Measurements from ENCODE around the gene ASPSCR1.
A peak's percentile ranks its signal among the peaks of the same experiment; 100 is the strongest.

The ASPSCR1 gene

DNA sequence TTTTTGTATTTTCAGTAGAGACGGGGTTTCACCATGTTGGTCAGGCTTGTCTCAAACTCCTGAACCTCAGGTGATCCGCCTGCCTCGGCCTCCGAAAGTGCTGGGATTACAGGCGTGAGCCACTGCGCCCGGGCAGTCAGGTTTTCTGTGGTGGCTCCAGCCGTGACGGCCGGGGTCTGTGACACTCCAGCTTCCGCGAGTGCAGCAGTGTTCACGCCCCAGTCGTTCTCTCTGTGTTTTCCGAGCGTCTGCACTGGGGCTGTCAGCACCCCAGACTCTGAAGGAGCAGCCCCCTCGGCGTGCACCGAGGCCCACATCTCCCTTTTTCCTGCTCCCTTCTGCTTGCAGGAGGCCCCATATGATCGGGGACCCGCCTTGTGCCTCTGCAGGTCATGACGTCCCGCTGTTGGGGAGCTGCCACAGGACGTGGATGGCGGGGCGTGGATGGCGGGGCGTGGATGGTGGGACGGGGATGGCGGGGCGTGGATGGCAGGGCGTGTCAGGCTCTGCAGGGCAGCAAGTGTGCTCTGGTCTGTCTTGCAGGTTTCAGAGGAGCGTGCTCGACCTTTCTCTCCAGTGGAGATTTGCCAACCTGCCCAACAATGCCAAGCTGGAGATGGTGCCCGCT is 5.7 kb downstream of the ASPSCR1 start:
- DNase-seq (ENCODE audit: low read depth) = no peak

DNA sequence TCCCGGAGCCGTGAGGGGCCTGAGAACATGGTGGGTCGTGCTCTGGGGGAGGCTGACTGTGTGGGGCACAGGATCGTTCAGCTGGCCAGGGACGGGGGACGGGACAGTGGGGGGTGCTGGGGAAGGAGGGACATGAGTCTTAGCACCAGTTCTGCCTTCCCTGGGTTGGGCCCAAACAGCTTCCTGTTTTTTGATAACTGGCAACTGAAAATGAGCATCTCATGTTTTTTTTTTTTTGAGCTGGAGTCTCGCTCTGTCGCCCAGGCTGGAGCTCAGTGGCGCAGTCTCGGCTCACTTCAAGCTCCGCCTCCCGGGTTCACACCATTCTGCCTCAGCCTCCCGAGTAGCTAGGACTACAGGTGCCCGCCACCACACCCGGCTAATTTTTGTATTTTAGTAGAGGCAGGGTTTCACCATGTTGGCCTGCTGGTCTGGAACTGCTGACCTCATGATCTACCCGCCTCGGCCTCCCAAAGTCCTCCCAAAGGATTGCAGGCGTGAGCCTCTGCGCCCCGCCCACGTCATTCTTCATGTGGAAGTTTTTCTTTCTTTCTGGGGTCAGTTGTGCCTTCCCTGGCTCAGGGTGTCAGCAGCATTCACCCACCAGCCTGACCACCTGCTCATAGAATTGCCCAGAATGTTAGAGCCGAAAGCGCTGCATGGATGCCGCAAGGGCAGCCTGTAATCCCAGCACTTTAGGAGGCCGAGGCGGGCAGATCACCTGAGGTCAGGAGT is 6.4 kb downstream of the ASPSCR1 start:
- no peak for DNase-seq (ENCODE audit: low read depth)

DNA sequence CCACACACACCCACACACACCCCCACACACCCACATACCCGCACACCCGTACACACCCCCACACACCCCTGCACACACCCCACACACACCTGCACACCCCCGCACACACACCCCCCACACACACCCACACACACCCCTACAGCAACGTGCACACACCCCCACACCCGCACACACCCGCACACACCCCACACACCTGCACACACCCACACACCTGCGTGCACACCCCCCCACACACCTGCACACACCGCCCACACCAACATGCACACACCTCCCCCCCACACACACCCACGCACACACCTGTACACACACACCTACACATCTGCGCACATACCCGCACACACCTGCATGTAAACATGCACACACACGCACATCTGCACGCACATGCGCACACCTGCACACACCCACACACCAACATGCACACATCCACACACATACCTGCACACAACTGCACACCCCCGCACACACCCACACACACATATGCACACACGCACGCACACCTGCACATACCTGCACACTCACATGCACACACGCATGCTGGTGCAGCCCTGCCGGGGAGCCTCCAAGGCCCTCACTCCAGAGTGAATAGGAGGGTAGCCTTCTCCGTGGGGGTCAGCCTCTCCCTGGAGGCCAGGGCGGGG is 7.5 kb downstream of the ASPSCR1 start:
- no peak for DNase-seq (ENCODE audit: low read depth)

DNA sequence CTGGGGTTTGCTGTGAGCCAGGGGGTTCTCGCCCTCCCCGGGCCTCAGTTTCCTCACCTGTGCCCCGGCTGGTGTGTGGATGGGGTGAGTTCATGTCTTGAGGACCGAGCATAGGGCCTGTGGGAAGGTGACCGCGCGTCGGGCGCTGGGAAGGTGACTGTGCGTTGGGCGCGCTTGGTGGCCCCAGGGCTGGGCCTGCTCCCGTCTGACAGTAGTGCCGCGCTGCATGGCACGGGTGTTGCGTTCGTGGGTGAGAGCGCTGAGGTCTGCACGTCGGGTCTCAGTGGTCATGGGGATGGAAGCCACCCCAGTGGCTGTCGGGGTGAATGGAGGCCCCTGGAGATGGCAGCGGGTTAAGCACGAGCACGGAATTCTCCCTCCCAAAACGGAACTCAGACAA is 9.2 kb downstream of the ASPSCR1 start:
- no peak for DNase-seq (ENCODE audit: low read depth)

DNA sequence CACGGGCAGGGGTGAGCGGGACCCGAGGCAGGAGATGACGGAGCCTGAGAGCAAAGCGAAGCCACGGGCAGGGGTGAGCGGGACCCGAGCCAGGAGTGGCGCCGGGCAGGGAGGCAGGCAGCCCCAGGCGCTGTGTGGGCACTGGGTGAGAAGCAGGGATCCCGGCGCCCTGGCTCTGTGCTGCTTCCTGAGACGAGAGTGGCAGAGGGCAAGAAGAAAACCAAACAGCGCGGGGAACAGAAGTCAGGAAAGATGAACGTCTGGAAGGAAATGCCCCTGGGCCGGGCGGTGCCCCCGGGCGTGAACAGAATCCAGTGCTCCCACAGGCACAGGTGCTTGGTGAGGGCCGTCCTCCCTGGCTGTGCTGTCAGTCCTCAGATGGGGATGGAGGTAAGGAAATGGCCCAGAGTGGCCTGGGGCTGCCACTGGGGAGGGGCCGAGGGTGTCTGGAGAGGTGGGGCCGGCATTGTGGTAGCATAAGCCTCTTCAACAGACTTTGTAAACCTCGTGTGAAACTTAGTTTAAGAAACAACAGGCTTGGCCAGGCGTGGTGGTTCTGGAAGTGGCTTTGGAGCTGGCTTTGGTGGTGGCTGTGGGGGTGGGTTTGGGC is 9.8 kb downstream of the ASPSCR1 start:
- DNase-seq (ENCODE audit: low read depth) = no peak

DNA sequence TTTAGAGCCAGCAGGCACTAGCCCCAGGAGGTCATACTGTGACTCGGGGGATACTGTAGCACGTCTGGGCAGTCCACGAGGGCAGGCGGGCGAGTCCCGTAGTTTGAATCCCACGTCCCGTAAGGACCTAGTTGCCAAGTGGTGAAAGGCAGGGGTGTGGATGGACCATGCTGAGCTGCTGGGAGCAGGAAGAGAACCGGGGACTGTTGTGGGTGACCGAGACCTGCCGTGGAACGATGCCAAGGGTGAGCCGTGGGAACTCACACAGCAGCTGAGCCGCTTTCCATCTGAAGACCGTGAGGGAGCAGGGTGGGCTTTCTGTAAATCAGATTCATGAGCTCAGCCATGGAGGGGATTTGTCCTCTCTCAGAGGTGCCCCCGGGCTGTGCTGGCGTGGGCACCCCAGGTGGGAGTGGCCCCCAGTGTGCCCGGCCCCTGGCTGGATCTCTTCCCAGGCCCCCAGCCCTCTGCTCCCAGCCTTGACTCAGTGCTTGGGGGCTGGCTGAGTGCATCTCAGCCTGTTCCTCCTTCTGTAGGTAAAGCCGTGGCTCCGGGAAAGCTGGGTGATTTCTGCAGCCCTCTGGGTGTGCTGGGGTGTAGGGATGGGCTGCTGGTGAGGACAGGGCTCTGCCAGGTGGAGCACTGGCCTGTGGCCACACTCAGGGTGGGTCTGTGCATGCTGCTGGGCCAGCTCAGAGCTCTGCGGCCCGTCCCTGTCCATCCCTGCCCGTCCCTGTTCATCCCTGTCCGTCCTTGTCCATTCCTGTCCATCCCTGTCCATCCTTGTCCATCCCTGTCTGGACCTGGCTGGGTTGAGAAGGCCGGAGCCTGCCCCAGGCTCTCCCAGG is 13.6 kb downstream of the ASPSCR1 start:
- DNase-seq (ENCODE audit: low read depth) = no peak

DNA sequence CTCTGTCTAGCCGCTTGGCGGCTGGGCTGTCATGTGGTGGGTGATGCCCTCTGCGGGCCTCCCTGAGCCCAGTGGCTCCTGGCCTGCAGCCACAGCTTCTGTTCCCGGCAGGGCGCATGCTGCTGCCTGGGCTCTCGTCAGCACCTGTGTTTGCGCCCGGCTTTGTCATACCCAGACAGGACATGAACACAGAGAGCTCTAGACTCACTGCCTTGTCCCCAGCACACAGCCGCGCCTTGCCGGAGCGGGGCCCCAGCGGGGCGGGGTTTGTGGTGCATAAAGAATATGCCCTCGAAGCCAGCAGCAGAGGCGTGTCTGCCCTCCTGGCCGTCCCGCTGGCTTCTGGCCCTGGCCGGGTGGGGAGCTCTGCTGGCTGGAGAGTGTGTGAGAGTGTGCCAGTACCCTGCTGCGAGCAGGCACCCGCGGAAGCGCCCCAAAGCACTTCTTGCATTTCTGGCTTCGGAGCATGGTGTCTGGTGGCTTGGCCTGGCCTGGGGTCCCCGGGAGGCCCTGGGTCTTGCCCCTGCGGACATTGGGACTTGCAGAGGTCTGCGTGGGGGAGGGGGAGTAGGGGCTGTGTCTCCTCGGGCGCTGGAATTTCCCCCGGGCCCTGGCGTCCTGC is 14.4 kb downstream of the ASPSCR1 start:
- peak; percentile 40 for DNase-seq (ENCODE audit: low read depth)

DNA sequence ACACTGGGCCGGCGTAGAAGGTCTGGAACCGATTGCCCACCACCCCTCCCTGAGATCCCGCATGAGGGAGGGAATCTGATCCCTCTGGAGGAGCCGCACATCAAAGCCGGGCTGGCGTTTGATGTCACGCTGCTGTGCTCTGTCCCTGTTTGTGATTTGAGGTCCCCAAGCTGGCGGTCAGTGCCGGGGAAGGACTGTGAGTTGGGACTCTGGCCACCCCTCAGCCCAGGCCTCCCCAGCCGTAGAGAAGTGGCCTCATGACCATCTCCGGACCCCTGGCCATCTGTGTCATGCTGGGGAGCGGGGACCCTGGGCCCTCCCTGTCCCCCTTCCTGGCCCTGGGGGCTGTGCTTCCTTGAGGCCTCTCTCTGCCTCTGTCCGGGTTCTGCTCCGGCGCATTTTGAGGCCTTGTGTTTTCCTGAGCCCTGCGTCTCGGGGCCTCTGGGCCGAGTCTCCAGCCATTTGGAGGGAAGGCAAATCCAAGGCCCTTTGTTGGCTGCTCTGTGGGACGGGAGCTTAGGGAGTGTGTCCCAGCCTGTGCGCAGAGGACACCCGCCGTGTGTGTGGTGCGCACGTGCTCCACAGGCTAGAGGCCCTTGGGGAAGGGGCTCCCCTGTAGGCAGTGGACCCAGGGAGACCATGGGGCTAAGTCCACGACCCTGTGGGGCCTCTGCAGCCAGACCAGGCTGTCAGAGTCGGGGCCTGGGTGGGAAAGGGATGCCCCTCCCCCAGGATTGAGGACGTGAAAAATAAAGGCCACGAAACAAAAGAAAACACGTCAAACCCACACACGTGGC is 15.1 kb downstream of the ASPSCR1 start:
- DNase-seq (ENCODE audit: low read depth) = no peak

DNA sequence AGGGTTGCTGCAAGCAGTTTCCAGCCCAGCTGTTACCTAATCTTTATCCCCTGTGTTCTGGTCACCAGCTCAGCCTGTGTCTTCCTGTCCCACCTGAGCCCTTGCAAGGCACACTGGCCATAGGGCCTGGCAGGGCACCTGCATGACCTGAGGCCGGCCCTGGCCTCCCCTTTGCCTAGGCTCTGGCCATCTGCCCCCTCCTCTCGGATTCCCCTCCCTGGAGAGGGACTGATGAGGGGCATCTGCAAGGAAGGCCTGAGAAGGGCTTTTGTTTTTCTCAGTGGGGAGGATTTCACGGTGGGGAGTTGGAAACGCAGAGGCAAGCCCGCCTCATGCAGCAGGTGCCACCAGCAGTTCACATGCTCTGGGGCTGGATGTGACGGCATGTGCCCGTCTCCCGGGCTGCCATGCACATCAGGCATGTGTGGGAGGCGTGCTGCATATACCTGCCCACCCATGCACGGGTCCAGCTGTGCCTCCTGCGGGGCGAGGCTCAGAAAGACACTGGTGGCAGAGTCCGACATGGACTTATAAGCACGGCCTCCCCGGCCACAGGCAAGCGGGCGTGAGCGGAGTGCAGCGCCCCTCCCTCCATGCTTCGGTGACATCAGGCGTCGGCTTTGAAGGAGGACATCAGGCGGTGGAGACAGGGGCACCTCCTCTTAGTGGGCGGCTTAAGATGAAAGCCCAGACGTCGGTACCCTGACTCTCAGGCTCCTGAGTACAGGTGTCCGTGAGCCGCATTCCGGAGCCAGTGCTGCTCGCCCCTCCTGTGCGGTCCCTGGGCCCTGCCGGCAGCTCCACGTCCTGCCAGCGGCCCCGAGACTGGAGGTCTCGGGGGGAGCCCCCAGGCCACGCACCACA is 16.5 kb downstream of the ASPSCR1 start:
- no peak for DNase-seq (ENCODE audit: low read depth)

DNA sequence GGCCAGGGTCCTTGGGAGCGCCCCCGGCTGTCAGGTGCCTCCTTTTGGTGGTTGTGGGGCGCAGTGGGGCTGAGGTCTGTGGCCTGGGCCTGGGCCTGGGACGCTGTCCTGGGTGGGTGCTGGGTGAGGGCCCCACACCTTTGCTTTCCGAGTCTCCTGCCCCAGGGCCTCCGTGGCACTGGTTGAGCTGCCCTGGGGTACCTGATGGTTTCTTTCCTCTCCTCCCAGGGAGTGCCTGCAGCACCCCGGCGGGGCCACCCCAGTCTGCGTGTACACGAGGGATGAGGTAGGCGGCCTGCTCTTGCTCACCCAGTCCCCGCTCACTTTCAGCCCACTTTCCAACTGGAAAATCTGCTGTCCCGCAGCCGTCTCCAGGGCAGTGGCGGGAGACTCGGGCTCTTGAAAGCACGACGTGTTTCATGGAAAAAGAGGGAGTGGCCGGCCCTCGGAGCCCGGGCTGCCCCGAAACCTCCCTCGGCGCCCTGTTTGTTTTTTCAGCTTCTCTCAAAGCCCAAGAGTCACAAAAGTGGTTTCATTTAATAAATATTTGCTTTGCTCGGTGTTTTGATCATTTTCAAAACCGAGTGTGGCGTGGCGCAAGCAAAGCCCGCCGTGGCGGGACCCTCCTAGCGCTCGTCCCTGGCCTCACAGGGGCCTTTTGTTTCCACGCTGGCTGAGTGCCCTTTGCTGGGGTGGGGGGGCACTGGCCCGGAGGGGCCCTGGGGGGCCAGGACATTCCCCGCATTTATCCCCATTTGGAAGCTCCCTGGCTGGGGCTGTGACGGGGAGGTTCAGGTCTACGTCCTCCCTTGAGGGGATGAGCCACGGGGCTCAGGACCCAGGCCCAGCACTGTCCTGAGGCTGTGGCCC is 17.4 kb downstream of the ASPSCR1 start:
- DNase-seq (ENCODE audit: low read depth) = no peak

DNA sequence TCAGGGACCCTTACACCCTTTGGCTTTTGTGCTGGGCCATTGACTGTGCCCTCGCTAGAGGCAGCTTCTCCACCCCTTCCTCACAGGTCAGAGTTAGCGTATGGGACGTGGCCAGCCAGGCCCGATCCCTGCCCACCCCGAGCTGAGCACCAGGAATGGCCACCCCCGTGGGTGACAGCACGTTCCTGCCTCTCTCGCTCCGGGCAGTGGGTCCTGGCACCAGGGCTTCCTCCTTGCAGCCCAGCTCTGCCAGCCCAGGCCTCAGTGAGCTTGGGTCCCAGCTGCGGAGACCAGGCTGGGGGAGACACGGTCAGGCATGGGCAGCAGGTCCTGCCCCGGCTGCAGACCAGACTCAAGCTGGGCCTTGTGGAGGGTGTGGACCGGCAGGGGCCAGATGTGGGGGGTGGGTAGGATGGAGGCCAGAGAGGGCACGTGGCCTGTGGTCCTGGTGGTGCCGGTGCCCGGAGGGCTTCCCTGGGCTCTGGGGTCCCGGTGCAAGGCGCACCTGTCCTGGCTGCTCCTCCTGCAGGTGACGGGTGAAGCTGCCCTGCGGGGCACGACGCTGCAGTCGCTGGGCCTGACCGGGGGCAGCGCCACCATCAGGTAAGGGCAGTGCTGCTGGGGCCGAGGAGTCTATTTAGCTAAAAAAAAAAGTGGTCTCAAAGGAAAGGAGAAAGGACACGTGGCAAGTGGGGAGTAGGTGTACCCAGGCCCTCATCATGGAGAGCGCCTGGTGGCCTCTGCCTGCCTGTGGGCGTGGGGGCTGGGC is 18.2 kb downstream of the ASPSCR1 start:
- no peak for DNase-seq (ENCODE audit: low read depth)

DNA sequence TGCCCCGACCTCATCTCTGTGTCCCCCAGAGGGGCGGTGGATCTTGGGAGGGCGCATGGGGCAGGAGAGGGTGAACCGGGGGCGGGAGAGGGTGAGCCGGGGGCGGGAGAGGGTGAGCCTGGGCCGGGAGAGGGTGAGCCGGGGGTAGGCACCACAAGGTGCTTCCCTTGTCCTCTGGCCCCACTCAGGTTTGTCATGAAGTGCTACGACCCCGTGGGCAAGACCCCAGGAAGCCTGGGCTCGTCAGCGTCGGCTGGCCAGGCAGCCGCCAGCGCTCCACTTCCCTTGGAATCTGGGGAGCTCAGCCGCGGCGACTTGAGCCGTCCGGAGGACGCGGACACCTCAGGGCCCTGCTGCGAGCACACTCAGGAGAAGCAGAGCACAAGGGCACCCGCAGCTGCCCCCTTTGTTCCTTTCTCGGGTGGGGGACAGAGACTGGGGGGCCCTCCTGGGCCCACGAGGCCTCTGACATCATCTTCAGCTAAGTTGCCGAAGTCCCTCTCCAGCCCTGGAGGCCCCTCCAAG is 18.9 kb downstream of the ASPSCR1 start:
- DNase-seq (ENCODE audit: low read depth) = no peak

DNA sequence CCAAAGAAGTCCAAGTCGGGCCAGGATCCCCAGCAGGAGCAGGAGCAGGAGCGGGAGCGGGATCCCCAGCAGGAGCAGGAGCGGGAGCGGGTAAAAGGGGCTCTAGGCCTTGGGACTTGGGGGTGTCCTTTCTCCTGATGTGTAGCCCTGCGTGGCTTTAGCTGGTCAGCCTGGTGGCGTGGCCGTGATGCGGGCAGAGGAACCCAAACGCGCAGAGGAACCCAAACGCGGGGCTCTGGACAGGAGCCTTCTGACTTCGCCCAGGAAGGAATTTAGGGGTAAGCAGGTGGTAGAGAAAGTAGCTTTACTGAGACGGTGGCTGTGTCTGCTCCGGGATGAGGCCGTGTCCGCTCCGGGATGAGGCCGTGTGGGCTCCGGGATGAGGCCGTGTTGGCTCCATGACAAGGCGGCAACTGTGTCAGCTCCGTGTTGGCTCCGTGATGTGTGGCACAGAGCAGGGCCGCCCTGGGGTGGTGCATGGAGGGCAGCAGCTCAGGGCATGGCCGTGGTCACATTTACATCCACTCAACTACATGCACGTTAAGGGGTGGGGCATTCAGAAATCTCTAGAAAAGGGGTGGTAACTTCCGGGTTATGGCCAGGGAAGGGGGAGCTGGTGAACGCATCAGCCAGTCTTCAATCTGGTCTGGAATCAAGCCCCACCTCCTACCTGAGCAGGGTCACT is 19.5 kb downstream of the ASPSCR1 start:
- DNase-seq (ENCODE audit: low read depth) = no peak

DNA sequence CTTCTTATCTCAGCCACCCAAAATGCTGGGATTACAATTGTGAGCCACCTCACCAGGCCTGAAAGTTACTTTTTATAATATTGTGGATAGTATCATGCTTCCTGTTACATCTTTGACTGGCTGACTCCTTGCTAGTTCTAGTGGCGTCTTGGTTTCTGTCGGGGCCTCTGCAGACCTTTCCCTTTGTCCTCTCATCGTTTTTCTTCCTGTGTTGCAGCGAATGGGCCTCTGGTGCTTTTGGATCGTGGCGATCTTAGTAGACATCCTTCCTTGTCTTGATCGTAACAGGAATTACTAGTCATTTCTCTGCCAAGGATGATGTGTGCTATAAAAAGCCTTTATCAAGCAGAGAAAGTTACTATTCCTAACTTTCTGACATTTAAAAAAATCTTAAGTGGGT is 20.8 kb downstream of the ASPSCR1 start:
- DNase-seq (ENCODE audit: low read depth) = no peak

DNA sequence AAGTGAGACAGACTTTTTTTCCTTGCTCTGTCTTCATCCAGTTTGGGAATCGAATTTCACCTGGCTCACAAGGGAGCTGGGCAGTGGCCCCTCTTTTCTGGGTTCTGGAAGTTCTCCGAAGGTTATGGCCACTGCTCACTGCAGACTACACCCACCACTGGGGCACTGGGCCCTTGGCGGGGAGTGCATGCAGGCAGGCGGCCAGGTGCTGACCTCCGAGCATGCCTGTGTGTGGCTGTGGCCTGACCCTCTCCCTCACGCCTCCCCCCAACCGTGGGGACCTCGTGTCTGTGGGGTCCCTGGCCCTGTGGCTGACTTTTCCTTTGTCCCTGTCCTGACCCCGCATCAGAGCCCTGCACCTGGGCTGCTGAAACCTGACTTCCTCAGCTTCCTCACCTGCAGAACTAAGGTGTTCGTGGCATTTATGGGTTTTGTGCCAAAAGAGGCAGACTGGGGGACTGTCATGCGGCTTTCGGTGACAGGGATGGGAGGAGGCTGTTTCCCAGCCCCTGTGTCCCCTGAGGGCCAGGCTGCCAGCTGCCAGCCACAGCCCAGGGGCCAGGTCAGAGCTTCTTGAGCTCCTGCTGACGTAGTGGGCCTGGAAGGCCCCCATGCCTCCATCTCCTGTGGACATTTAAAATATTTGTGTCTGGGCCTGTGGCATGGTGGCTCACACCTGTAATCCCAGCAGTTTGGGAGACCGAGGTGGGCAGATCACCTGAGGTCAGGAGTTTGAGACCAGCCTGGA is 21.4 kb downstream of the ASPSCR1 start:
- DNase-seq (ENCODE audit: low read depth) = no peak

DNA sequence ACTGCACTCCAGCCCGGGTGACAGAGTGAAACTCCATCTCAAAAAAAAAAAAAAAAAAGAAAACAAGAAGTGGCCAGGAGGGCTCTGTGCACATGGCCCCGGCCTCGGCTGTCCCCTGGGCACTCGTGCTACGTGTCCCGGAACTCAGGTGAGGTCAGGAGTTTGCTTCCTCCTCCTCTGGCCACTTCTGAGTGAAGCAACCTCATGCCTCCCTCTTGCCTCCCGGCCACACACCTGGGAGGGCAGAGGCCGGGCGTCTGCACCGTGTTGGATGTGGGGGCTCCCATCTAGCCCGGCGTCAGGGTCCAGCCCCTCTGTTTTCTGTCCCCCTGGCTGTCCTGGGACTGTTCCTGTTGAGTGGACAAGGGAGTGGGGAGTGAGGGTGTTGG is 22.2 kb downstream of the ASPSCR1 start:
- no peak for DNase-seq (ENCODE audit: low read depth)

Data from GM04504 (cell line).